ENCODE results near the gene KCTD18. TPM values are rescaled to one million over a fixed set of nuclear protein-coding genes. Genes with fewer than 3 reads are reported as not detected.

The KCTD18 gene
- total RNA-seq, 4 donors from 2014 or later, result 23.7 to 33.8 (median 28.8) TPM

DNA sequence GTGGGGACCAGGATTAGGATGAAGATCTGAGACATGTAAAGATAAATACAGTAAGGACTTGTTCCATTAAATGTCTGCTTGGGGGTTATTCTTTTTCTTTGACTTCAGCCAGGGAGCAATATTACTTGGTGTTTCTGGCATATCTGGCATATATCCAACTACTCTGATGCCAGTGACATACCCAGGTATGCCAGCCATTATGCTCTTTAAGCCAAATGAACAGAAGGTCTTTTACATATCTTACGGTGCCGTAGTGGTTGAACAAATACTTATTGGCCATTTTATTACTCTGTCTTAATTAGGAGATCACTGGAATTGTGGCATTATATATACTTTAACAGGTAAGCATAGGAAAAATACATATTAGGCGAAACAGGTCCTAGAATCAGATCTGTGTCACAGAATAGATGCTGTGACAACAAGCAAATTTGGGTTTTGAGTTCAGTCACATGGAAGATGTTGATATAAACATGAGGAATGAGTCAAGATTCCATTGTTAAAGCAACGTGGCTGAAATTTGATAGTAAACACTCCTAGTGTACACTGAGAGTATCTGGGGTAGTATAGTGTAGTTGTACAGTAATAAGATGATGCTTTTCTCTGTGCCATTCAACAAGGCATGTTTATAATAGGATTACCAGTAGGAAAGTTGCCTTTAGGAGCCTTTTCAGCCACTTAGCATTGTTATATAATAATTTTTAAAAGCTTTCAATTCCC is 62.6 kb downstream of the KCTD18 start:
- WGBS, 2 donors (ENCODE audit: low coverage in 1 of 2), result 84 to 92% methylated on average over 4 of the region's 4 CpGs
- TF ChIP-seq, protein P1, sequence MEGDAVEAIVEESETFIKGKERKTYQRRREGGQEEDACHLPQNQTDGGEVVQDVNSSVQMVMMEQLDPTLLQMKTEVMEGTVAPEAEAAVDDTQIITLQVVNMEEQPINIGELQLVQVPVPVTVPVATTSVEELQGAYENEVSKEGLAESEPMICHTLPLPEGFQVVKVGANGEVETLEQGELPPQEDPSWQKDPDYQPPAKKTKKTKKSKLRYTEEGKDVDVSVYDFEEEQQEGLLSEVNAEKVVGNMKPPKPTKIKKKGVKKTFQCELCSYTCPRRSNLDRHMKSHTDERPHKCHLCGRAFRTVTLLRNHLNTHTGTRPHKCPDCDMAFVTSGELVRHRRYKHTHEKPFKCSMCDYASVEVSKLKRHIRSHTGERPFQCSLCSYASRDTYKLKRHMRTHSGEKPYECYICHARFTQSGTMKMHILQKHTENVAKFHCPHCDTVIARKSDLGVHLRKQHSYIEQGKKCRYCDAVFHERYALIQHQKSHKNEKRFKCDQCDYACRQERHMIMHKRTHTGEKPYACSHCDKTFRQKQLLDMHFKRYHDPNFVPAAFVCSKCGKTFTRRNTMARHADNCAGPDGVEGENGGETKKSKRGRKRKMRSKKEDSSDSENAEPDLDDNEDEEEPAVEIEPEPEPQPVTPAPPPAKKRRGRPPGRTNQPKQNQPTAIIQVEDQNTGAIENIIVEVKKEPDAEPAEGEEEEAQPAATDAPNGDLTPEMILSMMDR (IDR thresholded peaks at IDR 0.05), result no peak
- TF ChIP-seq EP300 (IDR thresholded peaks at IDR 0.05) (no peak), POLR2A (IDR thresholded peaks at IDR 0.05) (no peak), POLR2AphosphoS5 (IDR thresholded peaks at IDR 0.05) (no peak)
- peaks cover 0 to 23% (median 7%) of the 10 kb centered on the region in 3 donors for H3K4me1 ChIP-seq

DNA sequence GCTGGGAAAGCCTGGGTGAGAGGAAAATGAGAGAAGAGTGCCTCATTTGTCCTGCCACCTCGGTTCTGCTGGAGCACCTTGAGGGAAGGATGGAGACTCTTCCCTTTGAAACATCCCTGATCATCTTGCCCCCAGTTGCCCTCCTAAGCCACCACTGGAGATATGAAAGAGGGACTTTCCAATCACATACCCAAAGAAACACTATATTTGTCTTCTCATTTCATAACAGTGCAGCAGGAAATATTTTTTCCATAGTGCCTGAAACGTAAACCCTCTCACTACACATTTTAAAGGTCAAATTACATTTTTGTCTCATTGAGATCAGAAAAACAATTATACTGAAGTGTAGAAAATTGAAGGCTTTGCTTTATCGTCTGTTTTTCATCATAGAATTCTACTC is 63.3 kb downstream of the KCTD18 start:
- peaks cover 0 to 30% (median 7%) of the 10 kb centered on the region in 3 donors for H3K4me1 ChIP-seq
- ATAC-seq, result no peak
- peaks cover 0 to 49% of the 10 kb centered on the region in 2 donors for H3K36me3 ChIP-seq
- no peak overlapping the region for H3K27ac ChIP-seq
- H3K4me3 ChIP-seq, result no peak overlapping the region
- no peak for TF ChIP-seq POLR2A (IDR thresholded peaks at IDR 0.05)
- TF ChIP-seq POLR2AphosphoS5 (IDR thresholded peaks at IDR 0.05), result no peak
- TF ChIP-seq EP300 (IDR thresholded peaks at IDR 0.05), result no peak
- TF ChIP-seq, protein P1 (IDR thresholded peaks at IDR 0.05), result no peak
- 64 to 75% methylated on average over 3 of the region's 3 CpGs for WGBS, 2 donors (ENCODE audit: low coverage in 1 of 2)
- no peaks in the 10 kb centered on the region for H3K27me3 ChIP-seq
- H3K9me3 ChIP-seq, result no peaks in the 10 kb centered on the region

More for the DNA sequence above, 62.6 kb downstream of the KCTD18 start:
- no peak overlapping the region for H3K27ac ChIP-seq
- no peaks in the 10 kb centered on the region for H3K9me3 ChIP-seq
- no peak overlapping the region for H3K4me3 ChIP-seq
- no peaks in the 10 kb centered on the region for H3K27me3 ChIP-seq
- no peak for ATAC-seq
- H3K36me3 ChIP-seq, result peaks cover 0 to 42% of the 10 kb centered on the region in 2 donors

DNA sequence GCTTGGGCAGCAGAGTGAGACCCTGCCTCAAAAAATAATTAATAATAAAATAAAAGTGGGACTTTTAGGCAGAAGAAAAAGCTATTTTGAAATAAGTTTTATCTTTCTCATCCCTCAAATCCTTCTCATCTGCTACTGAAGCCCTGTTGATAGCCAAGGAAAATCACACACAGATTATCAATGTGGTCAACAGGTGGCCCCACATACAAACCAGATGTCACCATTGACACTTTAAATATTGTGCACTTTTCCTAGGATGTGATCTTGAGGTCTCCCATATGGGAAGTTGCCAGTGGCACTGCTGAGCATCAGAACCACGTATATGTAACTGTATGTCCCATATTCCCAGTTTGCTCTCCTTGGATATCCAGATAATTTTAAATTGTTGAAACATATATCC is 64.6 kb downstream of the KCTD18 start:
- no peak for ATAC-seq
- H3K36me3 ChIP-seq, result peaks cover 0 to 48% of the 10 kb centered on the region in 2 donors
- no peaks in the 10 kb centered on the region for H3K9me3 ChIP-seq
- 80 to 92% methylated on average over 1 of the region's 1 CpG for WGBS, 2 donors (ENCODE audit: low coverage in 1 of 2)
- no peaks in the 10 kb centered on the region for H3K27me3 ChIP-seq
- H3K4me3 ChIP-seq, result no peak overlapping the region
- peaks cover 0 to 31% (median 7%) of the 10 kb centered on the region in 3 donors for H3K4me1 ChIP-seq
- no peak for TF ChIP-seq POLR2AphosphoS5 (IDR thresholded peaks at IDR 0.05)
- TF ChIP-seq POLR2A (IDR thresholded peaks at IDR 0.05), result no peak
- no peak for TF ChIP-seq EP300 (IDR thresholded peaks at IDR 0.05)
- TF ChIP-seq, protein P1 (IDR thresholded peaks at IDR 0.05), result no peak
- H3K27ac ChIP-seq, result no peak overlapping the region

DNA sequence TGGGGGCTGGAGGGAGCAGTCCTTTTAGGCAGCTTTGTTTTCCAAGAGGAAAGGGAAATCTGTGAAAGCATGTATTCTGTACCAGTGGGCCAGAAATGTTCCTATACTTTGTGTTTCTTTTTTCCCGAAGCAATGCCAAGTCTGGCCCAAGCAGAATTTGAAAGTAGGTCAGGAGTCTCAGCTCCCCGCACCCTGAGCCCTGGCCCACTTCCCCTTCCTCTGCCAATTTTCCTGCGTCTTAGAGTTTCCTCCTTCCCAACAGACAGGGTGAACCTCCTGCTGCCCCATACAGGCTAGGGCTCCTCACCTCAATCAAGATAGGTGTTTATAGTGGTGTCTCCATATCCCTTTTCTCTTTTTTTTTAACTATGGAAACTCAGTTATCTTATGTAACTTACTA is 65.3 kb downstream of the KCTD18 start:
- no peak overlapping the region for H3K4me3 ChIP-seq
- H3K27ac ChIP-seq, result no peak overlapping the region
- H3K36me3 ChIP-seq, result peaks cover 0 to 49% of the 10 kb centered on the region in 2 donors
- H3K27me3 ChIP-seq, result no peaks in the 10 kb centered on the region
- no peak for ATAC-seq
- H3K9me3 ChIP-seq, result no peaks in the 10 kb centered on the region
- TF ChIP-seq POLR2A (IDR thresholded peaks at IDR 0.05) (no peak), EP300 (IDR thresholded peaks at IDR 0.05) (no peak), POLR2AphosphoS5 (IDR thresholded peaks at IDR 0.05) (no peak)
- TF ChIP-seq, protein P1 (IDR thresholded peaks at IDR 0.05), result no peak
- peaks cover 0 to 31% (median 7%) of the 10 kb centered on the region in 3 donors for H3K4me1 ChIP-seq
- 37 to 43% methylated on average over 3 of the region's 3 CpGs for WGBS, 2 donors (ENCODE audit: low coverage in 1 of 2)

DNA sequence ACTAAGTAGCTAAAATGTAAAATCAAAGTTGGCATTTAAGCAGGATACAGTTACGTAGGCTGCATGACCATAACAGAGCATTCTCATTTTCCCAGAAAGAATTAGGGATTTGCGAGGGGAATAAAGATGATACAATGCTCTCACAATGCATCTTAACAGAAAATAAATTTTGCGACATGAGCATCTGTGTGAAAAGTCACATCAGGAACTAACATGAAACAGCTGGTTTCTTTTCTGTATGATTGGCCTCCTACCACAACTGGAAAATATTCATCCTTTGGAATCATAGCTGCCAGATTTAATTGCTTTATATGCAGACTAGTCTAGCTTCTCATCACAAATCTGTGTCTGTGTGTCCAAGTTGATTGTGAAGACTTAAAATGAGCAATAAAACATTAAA is 66.0 kb downstream of the KCTD18 start:
- Histone ChIP-seq H3K27me3 (no peaks in the 10 kb centered on the region), H3K9me3 (no peaks in the 10 kb centered on the region), H3K36me3 (peaks cover 0 to 52% of the 10 kb centered on the region in 2 donors), H3K27ac (no peak overlapping the region), H3K4me3 (no peak overlapping the region), H3K4me1 (peaks cover 0 to 31% (median 7%) of the 10 kb centered on the region in 3 donors)
- TF ChIP-seq, protein P1 (IDR thresholded peaks at IDR 0.05), result no peak
- TF ChIP-seq EP300 (IDR thresholded peaks at IDR 0.05), result no peak
- no peak for TF ChIP-seq POLR2AphosphoS5 (IDR thresholded peaks at IDR 0.05)
- no peak for TF ChIP-seq POLR2A (IDR thresholded peaks at IDR 0.05)
- no peak for ATAC-seq
- WGBS, 2 donors (ENCODE audit: low coverage in 1 of 2), result 79 to 92% methylated on average over 3 of the region's 3 CpGs
